ENCODE results near the gene PPA2.

- TF ChIP-seq POLR2A (IDR thresholded peaks at IDR 0.05) = no peak
- TF ChIP-seq CTCF (IDR thresholded peaks at IDR 0.05) = no peak
- no peak for TF ChIP-seq POLR2AphosphoS5 (IDR thresholded peaks at IDR 0.05)
- TF ChIP-seq EP300 (IDR thresholded peaks at IDR 0.05) = no peak
Measured at GRCh38 chr4:105433421-105433820, 40.4 kb downstream of the PPA2 start.
